GM12891 (cell line): Measurements from ENCODE around the gene SLC39A7.

ENCODE experiments used
- PAX5 ChIP-seq: IDR thresholded peaks from 2 replicates; pipeline ENCODE4 v1.6.1; 2011; ENCODE audit warnings: low read length, moderate library complexity, mild to moderate bottlenecking; ENCODE audit not compliant: insufficient read depth, severe bottlenecking
- POLR2A ChIP-seq: IDR thresholded peaks from 2 replicates; pipeline ENCODE4 v1.6.1; 2011; ENCODE audit warnings: low read depth, low read length, control low read depth
- POLR2AphosphoS5 ChIP-seq: IDR thresholded peaks from 2 replicates; pipeline ENCODE4 v1.6.1; 2011; ENCODE audit warnings: low read depth, low read length, control low read depth
- POU2F2 ChIP-seq: IDR thresholded peaks from 2 replicates; pipeline ENCODE4 v1.6.1; 2011; ENCODE audit warnings: low read depth, mild to moderate bottlenecking, control low read depth, low read length, moderate library complexity
- SPI1 ChIP-seq: IDR thresholded peaks from 2 replicates; pipeline ENCODE4 v1.6.1; 2011; ENCODE audit warnings: low read depth, low read length, control low read depth
- TAF1 ChIP-seq: IDR thresholded peaks from 2 replicates; pipeline ENCODE4 v1.6.1; 2011; ENCODE audit warnings: low read depth, low read length, control low read depth

DNA sequence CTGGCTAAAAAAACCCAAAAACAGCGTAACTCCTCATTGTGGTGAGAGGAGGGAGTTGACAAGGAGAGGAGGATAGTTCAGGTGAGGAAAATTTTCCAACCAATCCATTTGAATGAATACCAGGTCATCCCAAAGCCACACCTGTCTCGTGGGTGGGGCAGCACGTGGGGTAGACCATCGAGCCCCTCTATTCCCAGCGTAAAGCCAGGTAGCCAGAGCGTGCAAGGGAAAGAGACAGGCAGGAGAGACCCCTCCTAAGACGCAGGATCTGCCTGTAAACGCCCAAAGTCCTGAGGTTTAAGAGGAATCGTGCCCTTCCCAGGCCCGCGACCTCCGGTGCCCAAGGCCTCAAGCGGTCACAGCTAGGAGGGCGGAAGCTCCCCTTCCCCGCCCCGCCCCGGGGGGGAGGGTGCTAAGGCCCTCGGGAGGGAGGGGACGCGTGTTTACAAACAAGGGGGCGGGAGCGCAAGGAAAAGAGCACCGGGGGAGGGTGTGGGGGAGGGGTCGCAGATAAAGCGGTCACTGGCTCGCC is 914 bp upstream of the SLC39A7 start:
- TF ChIP-seq POLR2AphosphoS5, result no peak
- TF ChIP-seq POLR2A, result no peak
- TF ChIP-seq TAF1, result no peak
- TF ChIP-seq POU2F2, result no peak
- no peak for TF ChIP-seq PAX5
- no peak for TF ChIP-seq SPI1
